Endothelial cell of umbilical vein (primary cell): ENCODE measurements around the gene PHF12. TPM values are rescaled to one million over a fixed set of nuclear protein-coding genes. Genes with fewer than 3 reads are reported as not detected.
A peak's percentile ranks its signal among the peaks of the same experiment; 100 is the strongest.

Experiments
- BruUV-seq: library from RNA; stranded (reverse); fragments of 400-500 nt; replicated peaks from 2 replicates; lab custom pipeline; 2021; lab: Mats Ljungman, UMichigan
- CTCF ChIA-PET: fragments of 300-600, 350-600 bp; sonication (Branson Sonifier 250); formaldehyde crosslinking; loops from one replicate; lab custom pipeline; 2021; ENCODE audit warnings: antibody characterized with exemption, inconsistent platforms; lab: Charles Lee
- POLR2A ChIA-PET: fragments of 300-600, 350-600 bp; sonication (Branson Sonifier 250); formaldehyde crosslinking; loops from one replicate; lab custom pipeline; 2021; ENCODE audit warnings: antibody characterized with exemption, inconsistent platforms; lab: Charles Lee
- DNase-seq: peaks from one replicate; pipeline ENCODE4 v3.0.0-alpha.2; 2011; ENCODE audit warnings: low read depth, low spot score
- FAIRE-seq: peaks from 2 replicates; lab custom pipeline; 2011; peaks lifted over from hg19 to GRCh38; lab: Jason Lieb, UNC
- H2AFZ ChIP-seq: 2 replicates; pipeline ENCODE4 v1.6.0; 2012; ENCODE audit warnings: low read depth, low read length, control low read depth, inconsistent platforms
- H3K27ac ChIP-seq: 2 replicates; pipeline ENCODE4 v1.5.1; 2011; ENCODE audit warnings: low read depth, mild to moderate bottlenecking, control low read depth, low read length, moderate library complexity; ENCODE audit not compliant: insufficient read depth
- H3K27me3 ChIP-seq, 2 experiments: 2 replicates each; pipeline versions ENCODE4 v1.6.0 to v1.6.1; 2011; ENCODE audit warnings: low read length in 2 of 2, mixed read lengths in 1 of 2; ENCODE audit not compliant: control insufficient read depth in 2 of 2, insufficient read depth in 2 of 2
- H3K36me3 ChIP-seq, 2 experiments: 2 replicates in 1 of 2; 3 replicates in 1 of 2; pipeline ENCODE4 v1.5.1; 2011; ENCODE audit warnings: low read length in 2 of 2, mild to moderate bottlenecking in 1 of 2, moderate library complexity in 1 of 2; ENCODE audit not compliant: control insufficient read depth in 2 of 2, insufficient read depth in 2 of 2; ENCODE audit errors: extremely low read depth in 1 of 2
- H3K4me1 ChIP-seq: 3 replicates; pipeline ENCODE4 v1.5.1; 2011; ENCODE audit warnings: mild to moderate bottlenecking, low read length; ENCODE audit not compliant: control insufficient read depth, insufficient read depth; ENCODE audit errors: extremely low read depth
- H3K4me2 ChIP-seq: 2 replicates; pipeline ENCODE4 v1.6.1; 2011; ENCODE audit warnings: low read length, control low read depth, mixed read lengths; ENCODE audit not compliant: insufficient read depth
- H3K4me3 ChIP-seq, 3 experiments: fragments of 200-600 bp in 1 of 3; sonication (generic), shearing (Covaris generic) in 1 of 3; replicated peaks in 1 of 3; 2 replicates each; pipeline ENCODE4 v1.5.1; 2011 to 2016; ENCODE audit warnings: control low read depth in 3 of 3, low read length in 3 of 3, mild to moderate bottlenecking in 2 of 3, inconsistent platforms in 1 of 3, low read depth in 1 of 3, moderate library complexity in 1 of 3; ENCODE audit not compliant: insufficient read depth in 1 of 3
- H3K79me2 ChIP-seq: 2 replicates; pipeline ENCODE4 v1.6.0; 2012; ENCODE audit warnings: low read length, inconsistent platforms; ENCODE audit not compliant: control insufficient read depth, insufficient read depth
- H3K9ac ChIP-seq: replicated peaks from 2 replicates; pipeline ENCODE3; 2011; ENCODE audit warnings: low read length, control low read depth; ENCODE audit not compliant: insufficient read depth; ENCODE audit errors: extremely low read depth
- H3K9me1 ChIP-seq: replicated peaks from 3 replicates; pipeline ENCODE4 v1.6.0; 2011; ENCODE audit warnings: mild to moderate bottlenecking, low read length; ENCODE audit not compliant: control insufficient read depth, insufficient read depth; ENCODE audit errors: extremely low read depth
- H3K9me3 ChIP-seq: replicated peaks from 2 replicates; pipeline ENCODE4 v1.5.1; 2012; ENCODE audit warnings: low read length, inconsistent platforms; ENCODE audit not compliant: control insufficient read depth, insufficient read depth
- H4K20me1 ChIP-seq: replicated peaks from 2 replicates; pipeline ENCODE3; 2011; ENCODE audit warnings: mild to moderate bottlenecking, low read length; ENCODE audit not compliant: control insufficient read depth, insufficient read depth; ENCODE audit errors: extremely low read depth
- CTCF ChIP-seq, 2 donors: IDR thresholded peaks; 1 replicate in 1 of 2; 2 replicates in 1 of 2; pipeline ENCODE4 v1.5.1; 2011; ENCODE audit warnings: low read length in 2 of 2, mild to moderate bottlenecking in 2 of 2, moderate library complexity in 2 of 2, control low read depth in 1 of 2, inconsistent platforms in 1 of 2, low read depth in 1 of 2; ENCODE audit not compliant: insufficient read depth in 1 of 2; ENCODE audit errors: extremely low read depth in 1 of 2
- EZH2 ChIP-seq: IDR thresholded peaks from 2 replicates; pipeline ENCODE4 v1.6.1; 2012; ENCODE audit warnings: borderline replicate concordance, low read depth, mild to moderate bottlenecking, moderate library complexity, low read length, inconsistent platforms; ENCODE audit not compliant: severe bottlenecking
- JUN ChIP-seq: IDR thresholded peaks from 2 replicates; pipeline ENCODE4 v1.6.1; 2011; ENCODE audit warnings: borderline replicate concordance, low read depth; ENCODE audit not compliant: insufficient read length, insufficient read depth
- POLR2A ChIP-seq: IDR thresholded peaks from 2 replicates; pipeline ENCODE4 v1.6.1; 2012; ENCODE audit warnings: low read depth, mild to moderate bottlenecking, control low read depth, low read length
- POLR2AphosphoS5 ChIP-seq: IDR thresholded peaks from 2 replicates; pipeline ENCODE4 v1.6.1; 2012; ENCODE audit warnings: low read depth, mild to moderate bottlenecking, control low read depth, low read length, moderate library complexity; ENCODE audit not compliant: insufficient read depth
- dilution Hi-C: fragments of 300-500 bp; cut with MboI; formaldehyde crosslinking; loops from one replicate; pipeline ENCODE4 v1.15.0; 2019; ENCODE audit warnings: low sequenced_read_pairs; ENCODE audit not compliant: extremely low pct_ligation_motif_present
- intact Hi-C: fragments of 100-400 bp; cut with micrococcal nuclease; formaldehyde crosslinking; loops from one replicate; pipeline ENCODE4 v1.10.0; 2022
- polyA plus RNA-seq, 4 experiments: library from polyadenylated mRNA; depleted of rRNA in 3 of 4; stranded (reverse) in 3 of 4; unstranded in 1 of 4; fragments of >200 nt; gene quantifications; 2 replicates each; pipeline versions ENCODE4 v1.2.1 to v1.2.3, GENCODE V29; 2011 to 2012; ENCODE audit warnings: missing spikeins in 1 of 4
- total RNA-seq: library from RNA; stranded (reverse); gene quantifications from 2 replicates; pipeline ENCODE4 v1.2.3, GENCODE V29; 2021

The PHF12 gene
- total and polyA plus RNA-seq, 2 donors (not counting 3 experiments of a cell fraction or from before 2014, with no cell fraction given) = 26.6 to 44.2 TPM

- Histone ChIP-seq H3K9me3 (no peaks in the 10 kb centered on the region), H3K27ac (peak overlapping the region; percentile 85), H4K20me1 (no peaks in the 10 kb centered on the region), H2AFZ (peak overlapping the region; percentile 61), H3K27me3 (no peaks in the 10 kb centered on the region), H3K4me3 (no peak overlapping the region), H3K9me1 (no peaks in the 10 kb centered on the region), H3K36me3 (peaks cover 0 to 7% of the 10 kb centered on the region in 2 experiments), H3K9ac (peak overlapping the region; percentile 44), H3K4me2 (peak overlapping the region; percentile 25), H3K4me1 (peaks cover 13% of the 10 kb centered on the region), H3K79me2 (no peaks in the 10 kb centered on the region)
- DNase-seq (peak; percentile 44), FAIRE-seq (peak; percentile 24)
- POLR2A ChIA-PET = no interaction called here
- BruUV-seq = no TSS peak
- intact Hi-C loops = no loop called here
- CTCF ChIA-PET = interaction anchor here (0.6 to 1.8 kb wide), 13 partner anchors 9 to 138 kb away, joined by 3 to 11 read pairs (median 4); partner anchors contain the start of gene FLOT2
- dilution Hi-C loops = no loop called here
- TF ChIP-seq POLR2AphosphoS5 = no peak
- no peak for TF ChIP-seq POLR2A
- no peak for TF ChIP-seq EZH2
- no peak for TF ChIP-seq CTCF (IDR thresholded peaks at IDR 0.05; ENCODE audit: extremely low read depth in 1 of 2, insufficient read depth in 1 of 2, low read depth in 1 of 2, low read length in 2 of 2)
- TF ChIP-seq JUN = no peak
Observed at GRCh38 chr17:28864991-28865849, 86.1 kb downstream of the PHF12 start.
